ENCODE results near the gene CARD18.

CARD18 gene

DNA sequence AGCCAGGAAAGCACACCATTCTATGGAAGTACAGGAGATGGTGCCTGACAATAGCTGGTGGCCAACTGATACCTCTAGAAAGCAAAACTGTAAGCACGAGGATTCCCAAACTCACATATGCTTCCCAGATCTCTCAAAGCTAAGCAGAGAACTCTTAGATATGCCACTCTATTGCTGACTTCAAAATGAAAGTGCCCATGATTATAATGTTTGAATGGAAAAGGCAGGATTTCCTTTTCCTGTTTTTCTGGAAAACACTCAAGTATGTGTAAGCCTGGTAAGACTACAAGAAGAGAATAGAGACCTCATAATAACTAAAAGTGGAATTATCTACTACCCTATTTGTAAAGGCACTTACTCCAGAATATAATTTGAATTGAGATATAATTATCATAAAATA, 2.6 kb upstream of the CARD18 start:
- Histone ChIP-seq H3K4me1 (ENCODE audit: low read depth, poor library complexity, severe bottlenecking) (no peaks in the 10 kb centered on the region), H3K27me3 (ENCODE audit: insufficient read depth, low read depth) (no peaks in the 10 kb centered on the region), H3K9ac (no peak overlapping the region), H2AFZ (ENCODE audit: low read depth) (no peak overlapping the region), H3K4me3 (IDR thresholded peaks at IDR 0.05; ENCODE audit: insufficient read depth, low read depth, low read length) (no peak overlapping the region), H3K36me3 (ENCODE audit: insufficient read depth) (no peaks in the 10 kb centered on the region), H3K27ac (no peak overlapping the region), H4K20me1 (ENCODE audit: insufficient read depth) (no peaks in the 10 kb centered on the region), H3K4me2 (no peak overlapping the region), H3K79me2 (ENCODE audit: insufficient read depth, low read depth) (no peaks in the 10 kb centered on the region)
- TF ChIP-seq, protein P1, sequence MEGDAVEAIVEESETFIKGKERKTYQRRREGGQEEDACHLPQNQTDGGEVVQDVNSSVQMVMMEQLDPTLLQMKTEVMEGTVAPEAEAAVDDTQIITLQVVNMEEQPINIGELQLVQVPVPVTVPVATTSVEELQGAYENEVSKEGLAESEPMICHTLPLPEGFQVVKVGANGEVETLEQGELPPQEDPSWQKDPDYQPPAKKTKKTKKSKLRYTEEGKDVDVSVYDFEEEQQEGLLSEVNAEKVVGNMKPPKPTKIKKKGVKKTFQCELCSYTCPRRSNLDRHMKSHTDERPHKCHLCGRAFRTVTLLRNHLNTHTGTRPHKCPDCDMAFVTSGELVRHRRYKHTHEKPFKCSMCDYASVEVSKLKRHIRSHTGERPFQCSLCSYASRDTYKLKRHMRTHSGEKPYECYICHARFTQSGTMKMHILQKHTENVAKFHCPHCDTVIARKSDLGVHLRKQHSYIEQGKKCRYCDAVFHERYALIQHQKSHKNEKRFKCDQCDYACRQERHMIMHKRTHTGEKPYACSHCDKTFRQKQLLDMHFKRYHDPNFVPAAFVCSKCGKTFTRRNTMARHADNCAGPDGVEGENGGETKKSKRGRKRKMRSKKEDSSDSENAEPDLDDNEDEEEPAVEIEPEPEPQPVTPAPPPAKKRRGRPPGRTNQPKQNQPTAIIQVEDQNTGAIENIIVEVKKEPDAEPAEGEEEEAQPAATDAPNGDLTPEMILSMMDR (conservative IDR thresholded peaks at IDR 0.05; ENCODE audit: low read depth, low read length) = no peak

DNA sequence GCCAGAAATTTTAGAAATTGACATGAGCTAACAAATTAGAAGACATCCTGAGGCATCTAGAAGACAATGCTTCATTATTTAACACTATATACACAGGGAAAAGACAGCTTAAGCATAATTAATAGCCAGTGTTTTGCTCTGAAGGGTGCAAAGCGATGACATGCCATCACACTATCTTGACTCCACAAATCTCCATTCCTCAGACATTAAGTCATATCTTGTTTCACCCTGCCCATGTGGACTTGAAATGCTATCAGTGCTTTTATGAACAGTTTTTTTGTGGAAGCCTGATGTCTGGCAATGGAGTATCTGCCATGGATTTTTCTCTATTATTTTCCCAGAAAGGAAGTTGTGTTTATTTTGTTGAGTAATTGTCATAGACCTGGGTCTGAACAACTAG, 2.3 kb downstream of the CARD18 start:
- Histone ChIP-seq H2AFZ (ENCODE audit: low read depth) (no peak overlapping the region), H3K9ac (no peak overlapping the region), H3K4me2 (no peak overlapping the region), H3K27me3 (ENCODE audit: insufficient read depth, low read depth) (no peaks in the 10 kb centered on the region), H3K4me1 (ENCODE audit: low read depth, poor library complexity, severe bottlenecking) (no peaks in the 10 kb centered on the region), H3K36me3 (ENCODE audit: insufficient read depth) (no peaks in the 10 kb centered on the region), H3K4me3 (IDR thresholded peaks at IDR 0.05; ENCODE audit: insufficient read depth, low read depth, low read length) (no peak overlapping the region), H3K27ac (no peak overlapping the region), H4K20me1 (ENCODE audit: insufficient read depth) (no peaks in the 10 kb centered on the region), H3K79me2 (ENCODE audit: insufficient read depth, low read depth) (no peaks in the 10 kb centered on the region)
- TF ChIP-seq, protein P1 (conservative IDR thresholded peaks at IDR 0.05; ENCODE audit: low read depth, low read length) = no peak

- Histone ChIP-seq H3K36me3 (ENCODE audit: insufficient read depth) (no peaks in the 10 kb centered on the region), H3K4me1 (ENCODE audit: low read depth, poor library complexity, severe bottlenecking) (no peaks in the 10 kb centered on the region), H3K4me3 (IDR thresholded peaks at IDR 0.05; ENCODE audit: insufficient read depth, low read depth, low read length) (no peak overlapping the region), H3K79me2 (ENCODE audit: insufficient read depth, low read depth) (no peaks in the 10 kb centered on the region), H3K27me3 (ENCODE audit: insufficient read depth, low read depth) (no peaks in the 10 kb centered on the region), H3K9ac (no peak overlapping the region), H3K27ac (no peak overlapping the region), H3K4me2 (no peak overlapping the region), H4K20me1 (ENCODE audit: insufficient read depth) (no peaks in the 10 kb centered on the region), H2AFZ (ENCODE audit: low read depth) (no peak overlapping the region)
- TF ChIP-seq, protein P1 (conservative IDR thresholded peaks at IDR 0.05; ENCODE audit: low read depth, low read length) = no peak
Measured at GRCh38 chr11:105135883-105136282, 3.7 kb downstream of the CARD18 start.

GRCh38 chr11:105132716-105133511, 6.7 kb downstream of the CARD18 start:
- Histone ChIP-seq H4K20me1 (ENCODE audit: insufficient read depth) (no peaks in the 10 kb centered on the region), H3K4me3 (IDR thresholded peaks at IDR 0.05; ENCODE audit: insufficient read depth, low read depth, low read length) (no peak overlapping the region), H3K36me3 (ENCODE audit: insufficient read depth) (no peaks in the 10 kb centered on the region), H3K79me2 (ENCODE audit: insufficient read depth, low read depth) (no peaks in the 10 kb centered on the region), H3K27me3 (ENCODE audit: insufficient read depth, low read depth) (no peaks in the 10 kb centered on the region), H3K27ac (no peak overlapping the region), H2AFZ (ENCODE audit: low read depth) (no peak overlapping the region), H3K4me2 (no peak overlapping the region), H3K4me1 (ENCODE audit: low read depth, poor library complexity, severe bottlenecking) (no peaks in the 10 kb centered on the region), H3K9ac (no peak overlapping the region)
- TF ChIP-seq, protein P1 (conservative IDR thresholded peaks at IDR 0.05; ENCODE audit: low read depth, low read length) = no peak

Measured in KMS-11 (cell line).